ENCODE data around the gene LMNA.
"Not testable (repeated sequence)": the region's sequence is repeated elsewhere in the genome, so short reads cannot be mapped to it uniquely, and the experiment has no call there.

LMNA gene

DNA sequence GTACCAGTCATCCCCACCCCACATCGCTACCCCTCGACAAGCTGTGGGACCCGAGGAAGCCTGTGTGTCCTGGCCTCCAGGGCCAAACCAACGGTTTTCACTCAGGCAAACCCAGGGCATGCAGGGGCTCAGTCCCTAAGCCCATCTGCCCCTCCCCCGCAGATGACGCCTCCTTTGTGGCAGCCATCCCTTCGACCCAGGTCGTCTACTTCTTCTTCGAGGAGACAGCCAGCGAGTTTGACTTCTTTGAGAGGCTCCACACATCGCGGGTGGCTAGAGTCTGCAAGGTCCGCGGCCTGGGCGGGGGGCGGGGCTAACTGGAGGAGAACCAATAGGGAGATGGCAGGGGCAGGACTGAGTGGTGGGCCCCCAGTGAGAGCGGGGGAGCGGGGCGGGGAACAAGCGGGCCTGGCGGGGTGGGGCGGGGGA lies 46.2 kb downstream of the LMNA start:
- peak; percentile 57 to 63 for DNase-seq (ENCODE audit: low read depth in 1 of 2, low spot score in 1 of 2)

DNA sequence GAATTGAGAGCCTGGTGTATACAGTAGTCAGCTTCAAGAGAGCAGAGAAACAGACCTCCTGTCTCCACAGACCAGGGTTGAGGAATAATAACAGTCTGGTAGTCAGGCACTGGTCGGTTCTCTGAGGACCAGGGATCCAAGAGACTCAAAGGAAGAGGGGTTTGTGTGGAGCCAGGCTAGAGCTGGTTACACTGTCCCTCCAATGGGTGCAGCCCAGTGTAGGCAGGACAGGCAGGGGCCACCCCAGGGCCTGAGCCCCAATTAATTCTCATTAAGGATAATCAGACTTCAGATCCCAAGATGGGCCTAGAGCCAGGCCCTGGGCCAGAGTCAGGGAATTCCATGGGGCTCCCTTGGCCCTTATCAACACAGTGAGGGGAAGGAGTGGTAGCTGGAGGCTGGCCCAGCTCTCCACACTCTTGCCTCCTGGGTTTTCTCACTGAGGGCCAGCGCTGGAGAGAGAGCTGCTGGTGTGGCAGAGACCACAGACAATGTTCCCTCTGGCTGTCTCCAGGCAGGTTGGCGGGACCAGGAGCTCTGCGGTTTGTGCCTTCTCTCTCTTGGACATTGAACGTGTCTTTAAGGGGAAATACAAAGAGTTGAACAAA lies 48.0 kb downstream of the LMNA start:
- DNase-seq (ENCODE audit: low read depth in 1 of 2, low spot score in 1 of 2): no peak

DNA sequence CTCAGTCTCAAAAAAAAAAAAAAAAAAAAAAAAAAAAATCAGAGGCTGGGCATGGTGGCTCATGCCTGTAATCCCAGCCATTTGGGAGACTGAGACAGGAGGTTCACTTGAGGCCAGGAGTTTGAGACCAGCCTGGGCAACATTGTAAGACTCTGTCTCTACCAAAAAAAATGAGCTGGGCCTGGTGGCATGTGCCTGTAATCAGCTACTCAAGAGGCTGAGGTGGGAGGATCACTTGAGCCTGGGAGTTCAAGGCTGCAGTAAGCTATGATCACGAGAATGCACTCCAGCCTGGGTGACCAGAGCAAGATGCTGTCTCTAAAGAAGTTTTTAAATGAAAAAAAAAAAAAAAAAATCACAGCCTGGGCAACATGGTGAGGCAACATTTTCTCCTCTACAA lies 49.2 kb downstream of the LMNA start:
- DNase-seq (ENCODE audit: low read depth in 1 of 2, low spot score in 1 of 2): no peak

DNA sequence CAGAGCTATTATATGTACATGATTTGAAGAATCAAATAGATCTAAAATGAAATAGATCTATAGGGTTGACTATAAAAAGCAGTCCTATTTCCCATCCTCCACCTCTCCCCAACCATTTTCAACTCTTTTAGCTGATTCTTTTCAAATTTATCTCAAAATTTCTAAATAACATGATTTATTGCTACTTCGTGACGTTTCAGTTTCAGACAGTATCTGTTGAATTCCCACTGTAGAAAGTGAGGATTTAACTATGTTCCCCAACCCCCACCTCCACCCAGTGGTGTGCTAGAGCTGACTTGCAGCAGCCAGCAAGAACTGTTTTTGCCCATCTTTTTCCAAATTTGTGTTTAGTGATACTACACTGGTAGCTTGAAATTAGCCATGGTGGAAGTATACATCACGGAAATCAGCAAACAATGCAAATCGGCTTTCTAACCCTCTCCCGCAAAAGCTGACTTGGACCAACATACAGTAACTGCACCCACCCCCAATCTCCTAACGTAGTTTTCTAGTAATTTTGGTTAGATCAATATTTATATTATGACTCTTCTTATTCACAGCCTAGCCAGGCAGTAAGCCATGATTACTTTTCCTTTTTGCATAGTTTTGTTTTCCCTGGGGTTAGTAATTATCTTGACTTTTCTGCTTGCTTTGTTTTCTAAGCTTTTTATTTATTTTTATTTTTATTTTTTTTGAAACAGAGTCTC lies 49.8 kb downstream of the LMNA start:
- DNase-seq (ENCODE audit: low read depth in 1 of 2, low spot score in 1 of 2): no peak

DNA sequence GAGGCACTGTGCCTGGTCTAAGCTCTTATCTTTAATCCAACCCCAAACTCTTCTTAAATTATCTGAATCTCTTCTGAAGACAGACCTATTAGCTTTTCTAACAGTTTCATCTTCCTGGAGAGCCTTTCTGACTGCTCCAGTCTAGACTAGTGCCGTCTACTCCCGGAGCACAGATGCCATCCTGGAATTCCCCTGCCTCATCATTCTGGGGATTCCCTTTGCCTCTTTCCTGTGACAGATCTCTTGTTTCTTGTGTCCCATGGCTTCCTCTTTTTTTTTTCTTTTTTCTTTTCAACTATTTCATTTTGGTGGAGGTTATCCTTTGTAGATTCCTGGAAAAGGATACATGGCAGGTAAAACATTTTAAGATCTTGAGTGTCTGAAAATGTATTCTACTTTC lies 50.6 kb downstream of the LMNA start:
- DNase-seq (ENCODE audit: low read depth in 1 of 2, low spot score in 1 of 2): no peak

DNA sequence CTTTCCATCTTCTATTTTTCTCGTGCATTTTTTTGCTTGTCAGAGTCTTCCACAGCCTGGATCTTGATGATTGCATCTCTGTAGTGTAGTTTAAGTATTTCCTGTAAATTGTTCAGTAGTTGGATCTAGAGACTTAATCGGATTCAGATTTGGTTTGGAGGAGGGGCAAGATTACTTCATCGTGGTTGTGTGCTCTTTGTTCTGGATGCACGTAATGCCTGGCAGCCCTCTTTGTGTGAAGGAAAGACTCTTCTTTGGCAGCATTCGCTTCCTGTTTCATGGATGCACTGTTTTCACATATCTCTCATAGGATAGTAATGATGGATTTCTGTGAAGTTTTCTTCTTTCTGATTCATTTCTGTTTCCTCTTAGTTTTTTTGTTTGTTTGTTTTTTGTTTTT lies 53.0 kb downstream of the LMNA start:
- no peak for DNase-seq (ENCODE audit: low read depth in 1 of 2, low spot score in 1 of 2)

DNA sequence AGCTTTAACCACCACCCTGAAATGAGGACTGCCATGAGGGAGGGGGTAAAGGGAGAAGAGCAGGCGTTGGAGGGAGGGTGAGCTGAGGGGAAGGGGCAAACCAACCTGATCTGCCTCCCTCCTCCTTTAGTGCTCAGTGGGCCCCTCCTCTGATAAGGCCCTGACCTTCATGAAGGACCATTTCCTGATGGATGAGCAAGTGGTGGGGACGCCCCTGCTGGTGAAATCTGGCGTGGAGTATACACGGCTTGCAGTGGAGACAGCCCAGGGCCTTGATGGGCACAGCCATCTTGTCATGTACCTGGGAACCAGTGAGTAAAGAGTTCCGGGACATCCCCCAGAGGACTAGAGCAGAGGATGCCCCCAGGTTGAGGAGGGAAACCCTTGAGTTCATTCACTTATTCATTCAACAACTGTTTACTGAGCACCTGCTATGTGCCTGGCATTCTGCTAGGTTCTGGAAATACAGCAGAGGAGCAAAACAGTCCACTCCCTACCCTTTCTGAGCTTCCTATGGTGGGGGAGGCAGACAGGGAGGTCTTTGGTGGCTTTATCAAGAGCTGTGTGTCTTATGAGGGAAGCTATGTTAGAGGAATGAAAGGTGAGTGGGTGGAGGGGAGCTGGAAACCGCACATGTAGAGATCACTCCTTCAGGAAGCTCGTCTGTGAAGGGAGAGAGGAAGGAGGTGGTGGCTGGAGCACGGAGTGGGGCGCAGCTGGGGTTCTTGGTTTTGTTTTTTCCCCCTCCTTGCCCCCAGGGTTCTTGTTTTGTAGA lies 58.4 kb downstream of the LMNA start:
- DNase-seq (ENCODE audit: low read depth in 1 of 2, low spot score in 1 of 2): no peak

DNA sequence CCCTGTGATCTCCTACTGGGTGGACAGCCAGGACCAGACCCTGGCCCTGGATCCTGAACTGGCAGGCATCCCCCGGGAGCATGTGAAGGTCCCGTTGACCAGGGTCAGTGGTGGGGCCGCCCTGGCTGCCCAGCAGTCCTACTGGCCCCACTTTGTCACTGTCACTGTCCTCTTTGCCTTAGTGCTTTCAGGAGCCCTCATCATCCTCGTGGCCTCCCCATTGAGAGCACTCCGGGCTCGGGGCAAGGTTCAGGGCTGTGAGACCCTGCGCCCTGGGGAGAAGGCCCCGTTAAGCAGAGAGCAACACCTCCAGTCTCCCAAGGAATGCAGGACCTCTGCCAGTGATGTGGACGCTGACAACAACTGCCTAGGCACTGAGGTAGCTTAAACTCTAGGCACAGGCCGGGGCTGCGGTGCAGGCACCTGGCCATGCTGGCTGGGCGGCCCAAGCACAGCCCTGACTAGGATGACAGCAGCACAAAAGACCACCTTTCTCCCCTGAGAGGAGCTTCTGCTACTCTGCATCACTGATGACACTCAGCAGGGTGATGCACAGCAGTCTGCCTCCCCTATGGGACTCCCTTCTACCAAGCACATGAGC lies 62.2 kb downstream of the LMNA start:
- DNase-seq (ENCODE audit: low read depth in 1 of 2, low spot score in 1 of 2): no peak

DNA sequence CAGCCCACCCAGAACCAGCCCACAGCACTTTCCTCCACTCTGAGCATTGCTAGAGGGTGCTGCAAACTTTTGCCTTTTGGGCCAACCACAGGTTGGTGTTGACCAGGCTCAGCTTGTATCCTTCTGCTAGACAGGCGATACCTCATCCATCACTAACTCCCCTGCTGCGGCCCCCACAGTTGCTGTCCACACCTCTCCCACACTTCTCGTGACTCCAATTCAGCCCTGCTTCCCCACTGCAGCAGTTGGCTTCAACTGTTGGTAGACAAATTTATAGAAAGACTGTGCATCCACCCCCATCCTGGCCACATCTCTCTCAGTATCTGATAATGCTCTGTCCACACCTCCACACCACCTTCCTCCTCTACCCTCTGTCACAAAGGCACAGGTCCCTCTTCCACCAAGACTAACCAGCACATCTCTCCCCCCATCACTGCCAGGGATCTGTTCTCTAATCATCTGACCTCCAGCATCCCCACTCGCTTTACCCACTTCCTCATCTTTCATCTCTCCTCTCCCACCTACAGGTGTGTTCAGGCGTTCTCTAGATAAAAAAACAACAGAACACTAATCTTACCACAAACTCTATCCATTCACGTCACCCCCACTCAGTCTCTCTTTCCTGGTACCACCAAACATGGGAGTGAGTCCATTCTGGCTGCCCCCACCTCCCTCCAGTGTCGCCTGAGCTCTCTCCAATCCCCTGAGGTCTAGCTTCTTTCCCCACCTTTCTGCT lies 63.6 kb downstream of the LMNA start:
- no peak for DNase-seq (ENCODE audit: low read depth in 1 of 2, low spot score in 1 of 2)

DNA sequence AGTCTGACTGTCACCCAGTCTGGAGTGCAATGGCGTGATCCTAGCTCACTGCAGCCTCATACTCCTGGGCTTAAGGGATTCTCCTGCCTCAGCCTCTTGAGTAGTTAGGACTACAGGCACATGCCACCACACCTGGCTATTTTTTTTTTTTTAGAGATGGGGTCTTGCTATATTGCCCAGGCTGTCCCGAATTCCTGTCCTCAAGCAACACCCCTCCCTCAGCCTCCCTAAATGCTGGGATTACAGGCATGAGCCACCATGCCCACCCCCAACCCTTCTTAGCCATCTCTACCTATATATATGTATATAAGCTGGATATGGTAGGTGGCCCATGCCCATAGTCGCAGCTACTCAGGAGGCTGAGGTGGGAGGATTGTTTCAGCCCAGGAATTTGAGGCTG lies 66.0 kb downstream of the LMNA start:
- DNase-seq (ENCODE audit: low read depth in 1 of 2, low spot score in 1 of 2): no peak

DNA sequence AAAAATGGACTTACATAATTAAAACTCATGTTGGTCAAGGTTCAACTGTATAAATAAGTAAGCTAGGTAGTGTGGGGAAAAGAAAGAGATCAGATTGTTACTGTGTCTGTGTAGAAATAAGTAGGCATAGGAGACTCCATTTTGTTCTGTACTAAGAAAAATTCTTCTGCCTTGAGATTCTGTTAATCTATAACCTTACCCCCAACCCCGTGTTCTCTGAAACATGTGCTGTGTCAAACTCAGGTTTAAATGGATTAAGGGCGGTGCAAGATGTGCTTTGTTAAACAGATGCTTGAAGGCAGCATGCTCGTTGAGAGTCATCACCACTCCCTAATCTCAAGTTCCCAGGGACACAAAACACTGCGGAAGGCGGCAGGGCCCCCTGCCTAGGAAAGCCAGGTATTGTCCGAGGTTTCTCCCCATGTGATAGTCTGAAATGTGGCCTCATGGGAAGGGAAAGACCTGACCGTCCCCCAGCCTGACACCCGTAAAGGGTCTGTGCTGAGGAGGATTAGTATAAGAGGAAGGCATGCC lies 66.9 kb downstream of the LMNA start:
- not testable (repeated sequence) for DNase-seq (ENCODE audit: low read depth in 1 of 2, low spot score in 1 of 2)

DNA sequence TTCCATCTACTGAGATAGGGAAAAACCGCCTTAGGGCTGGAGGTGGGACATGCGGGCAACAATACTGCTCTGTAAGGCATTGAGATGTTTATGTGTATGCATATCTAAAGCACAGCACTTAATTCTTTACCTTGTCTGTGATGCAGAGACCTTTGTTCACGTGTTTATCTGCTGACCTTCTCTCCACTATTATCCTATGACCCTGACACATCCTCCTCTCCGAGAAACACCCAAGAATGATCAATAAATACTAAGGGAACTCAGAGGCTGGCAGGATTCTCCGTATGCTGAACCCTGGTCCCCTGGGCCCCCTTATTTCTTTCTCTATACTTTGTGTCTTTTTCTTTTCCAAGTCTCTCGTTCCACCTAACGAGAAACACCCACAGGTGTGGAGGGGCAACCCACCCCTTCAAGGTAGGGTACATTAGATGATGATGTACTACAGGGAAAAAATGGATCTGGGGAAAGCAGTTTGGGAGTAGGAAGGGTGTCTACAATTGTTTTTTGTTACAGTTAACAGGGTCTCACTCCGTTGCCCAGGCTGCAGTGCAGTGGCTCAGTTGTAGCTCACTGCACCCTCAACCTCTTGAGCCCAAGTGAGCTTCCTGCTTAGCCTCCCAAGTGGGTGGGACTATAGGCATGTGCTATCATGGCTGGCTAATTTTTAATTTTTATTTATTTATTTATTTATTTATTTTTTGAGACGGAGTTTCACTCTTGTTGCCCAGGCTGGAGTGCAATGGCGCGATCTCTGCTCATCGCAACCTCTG lies 67.7 kb downstream of the LMNA start:
- DNase-seq (ENCODE audit: low read depth in 1 of 2, low spot score in 1 of 2): not testable (repeated sequence)

DNA sequence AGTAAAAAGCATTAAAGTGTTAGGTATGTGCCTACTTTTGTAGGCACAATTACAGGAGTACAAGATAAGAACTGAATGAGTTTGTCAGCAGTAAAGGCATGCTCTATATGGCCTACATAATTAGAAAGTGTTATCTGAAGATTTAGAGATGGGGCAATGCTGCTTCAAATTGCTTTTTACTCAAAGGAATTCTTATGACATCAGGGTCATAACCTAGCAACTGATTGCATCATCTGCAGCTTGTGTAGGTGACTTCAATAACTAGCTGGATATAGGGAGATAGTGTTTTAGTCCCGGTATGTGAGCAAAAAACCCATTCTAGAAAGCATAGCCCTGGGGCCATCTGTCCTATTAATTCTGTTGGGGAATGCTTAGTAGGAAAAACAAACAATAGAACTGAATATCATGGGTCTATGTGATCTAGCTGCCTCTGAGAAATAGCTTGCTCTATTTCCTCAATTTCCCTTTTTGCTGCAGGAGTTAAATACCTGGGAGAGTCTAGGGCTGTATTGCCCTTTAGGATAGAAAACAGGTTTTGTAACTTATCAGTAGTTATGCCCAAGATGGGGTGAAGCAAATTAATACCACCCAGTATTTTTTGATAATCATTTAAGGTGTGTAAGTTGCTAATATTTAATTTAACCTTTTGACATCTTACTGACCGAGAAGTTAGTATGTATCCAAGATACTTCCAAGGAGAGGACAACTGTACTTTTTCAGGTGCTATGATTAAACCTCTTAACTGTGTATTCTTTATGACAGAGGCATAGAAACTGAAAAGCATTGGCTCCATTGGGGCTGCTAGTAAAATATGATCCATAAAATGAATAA lies 72.1 kb downstream of the LMNA start:
- not testable (repeated sequence) for DNase-seq (ENCODE audit: low read depth in 1 of 2, low spot score in 1 of 2)
